Measurements from ENCODE around the gene IGLL5.
A peak's percentile ranks its signal among the peaks of the same experiment; 100 is the strongest.

IGLL5 gene

DNA sequence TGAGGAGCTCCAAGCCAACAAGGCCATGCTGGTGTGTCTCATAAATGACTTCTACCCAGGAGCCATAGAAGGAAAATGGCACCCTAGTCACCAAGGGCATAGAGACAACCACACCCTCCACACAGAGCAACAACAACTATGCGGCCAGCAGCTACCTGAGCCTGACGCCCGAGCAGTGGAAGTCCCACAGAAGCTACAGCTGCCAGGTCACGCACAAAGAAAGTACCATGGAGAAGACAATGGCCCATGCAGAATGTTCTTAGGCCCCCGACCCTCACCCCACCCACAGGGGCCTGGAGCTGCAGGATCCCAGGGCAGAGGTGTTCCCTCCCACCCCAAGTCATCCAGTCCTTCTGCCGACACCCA is 28.0 kb downstream of the IGLL5 start (continued):
- TF ChIP-seq KLF1 (tag by site-specific recombination; IDR thresholded peaks at IDR 0.05) (no peak), ZNF132 (tag by site-specific recombination; IDR thresholded peaks at IDR 0.05; ENCODE audit: borderline replicate concordance) (no peak), KLF10 (tag by site-specific recombination; IDR thresholded peaks at IDR 0.05) (no peak), WT1 (tag by site-specific recombination; IDR thresholded peaks at IDR 0.05) (no peak), FEZF1 (tag by site-specific recombination; IDR thresholded peaks at IDR 0.05) (no peak)

DNA sequence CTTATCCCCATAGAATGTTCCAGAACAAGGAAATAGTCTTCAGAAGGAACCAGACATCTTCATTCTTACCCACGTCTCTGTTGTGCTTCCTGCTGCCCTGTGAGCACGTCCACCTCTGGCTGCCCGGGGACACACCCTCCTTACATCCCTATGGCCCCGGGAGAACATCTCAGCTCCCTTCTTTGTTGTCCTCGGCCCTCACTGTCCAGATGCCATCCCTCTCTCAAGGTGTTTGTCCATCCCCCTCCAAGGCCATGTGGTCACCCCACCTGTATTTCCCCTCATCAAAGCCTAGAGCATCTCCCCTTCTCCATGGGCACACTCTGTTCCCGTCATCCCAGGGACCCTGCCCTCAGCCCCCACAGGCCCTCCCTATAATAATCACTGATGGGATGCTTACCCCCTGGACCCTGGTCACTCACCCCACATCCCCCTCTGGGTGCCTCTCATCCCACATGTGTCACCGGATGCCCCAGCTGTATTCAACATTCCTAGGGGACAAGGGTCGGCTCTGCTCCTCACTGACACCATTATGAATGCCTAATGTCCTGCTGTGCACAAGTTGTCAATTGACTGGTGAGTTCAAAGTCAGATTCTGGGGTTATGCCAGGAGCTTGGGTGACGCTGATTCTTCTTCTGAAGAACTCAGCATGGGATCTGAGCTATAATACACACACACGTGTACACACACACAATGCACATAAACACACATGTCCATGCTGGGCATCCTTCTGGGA is 28.8 kb downstream of the IGLL5 start:
- no peak overlapping the region for H3K27ac ChIP-seq (ENCODE audit: extremely low read depth, low read depth, low read length)
- CTCF ChIA-PET: interaction anchor here (0.7 to 1.2 kb wide), 3 partner anchors 43 to 170 kb away, joined by 3 to 5 read pairs (median 4); no protein-coding TSS in a partner anchor
- POLR2A ChIA-PET: no interaction called here
- no peaks in the 10 kb centered on the region for H3K9me3 ChIP-seq (ENCODE audit: control insufficient read depth, insufficient read depth, low read depth, low read length)
- H3K4me3 ChIP-seq (ENCODE audit: low read depth, low read length): no peak overlapping the region
- H3K4me1 ChIP-seq (ENCODE audit: control insufficient read depth, insufficient read depth, low read length): no peaks in the 10 kb centered on the region
- TF ChIP-seq ZNF555 (tag by site-specific recombination; conservative IDR thresholded peaks at IDR 0.05): no peak
- TF ChIP-seq ZIC2 (tag by site-specific recombination; IDR thresholded peaks at IDR 0.05): peak; percentile 41
- no peaks in the 10 kb centered on the region for H3K36me3 ChIP-seq (ENCODE audit: control insufficient read depth in 2 of 2, insufficient read depth in 1 of 2, low read length in 2 of 2)

DNA sequence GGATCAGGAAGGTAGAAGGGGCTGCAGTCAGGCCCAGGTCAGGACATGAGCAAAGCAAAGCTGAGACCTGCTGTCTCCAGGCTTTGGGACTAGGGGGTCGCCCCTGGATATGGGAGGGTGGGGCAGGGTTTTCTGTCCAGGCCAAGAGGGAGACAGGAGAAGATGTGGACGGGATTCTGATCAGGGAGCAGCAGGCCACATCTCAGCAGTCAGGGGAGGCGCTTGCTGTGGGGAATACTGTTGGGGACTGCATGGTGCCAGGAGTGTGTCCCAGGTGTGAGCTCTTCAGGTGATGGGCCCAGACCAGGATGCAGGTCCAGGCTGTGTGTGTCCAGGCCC is 29.3 kb downstream of the IGLL5 start:
- Histone ChIP-seq H3K4me1 (ENCODE audit: control insufficient read depth, insufficient read depth, low read length) (no peaks in the 10 kb centered on the region), H3K9me3 (ENCODE audit: control insufficient read depth, insufficient read depth, low read depth, low read length) (no peaks in the 10 kb centered on the region), H3K4me3 (ENCODE audit: low read depth, low read length) (no peak overlapping the region), H3K27ac (ENCODE audit: extremely low read depth, low read depth, low read length) (no peak overlapping the region), H3K36me3 (ENCODE audit: control insufficient read depth in 2 of 2, insufficient read depth in 1 of 2, low read length in 2 of 2) (no peaks in the 10 kb centered on the region)
- ChIA-PET CTCF (interaction anchor here (0.6 to 1.2 kb wide), 5 partner anchors 42 to 171 kb away, joined by 3 to 5 read pairs (median 3); no protein-coding TSS in a partner anchor), POLR2A (no interaction called here)
- TF ChIP-seq SP2 (tag by site-specific recombination; IDR thresholded peaks at IDR 0.05): no peak
- no peak for TF ChIP-seq GLI2 (tag by site-specific recombination; IDR thresholded peaks at IDR 0.05; ENCODE audit: borderline replicate concordance, low read depth)
- TF ChIP-seq ZNF558 (tag by site-specific recombination; IDR thresholded peaks at IDR 0.05): no peak
- TF ChIP-seq ZNF133 (tag by site-specific recombination; IDR thresholded peaks at IDR 0.05): no peak
- no peak for TF ChIP-seq ZNF335 (tag by site-specific recombination; conservative IDR thresholded peaks at IDR 0.05)
- no peak for TF ChIP-seq ZNF354C (tag by site-specific recombination; IDR thresholded peaks at IDR 0.05; ENCODE audit: borderline replicate concordance, low read depth)
- TF ChIP-seq REPIN1 (tag by site-specific recombination; IDR thresholded peaks at IDR 0.05; ENCODE audit: low read depth): no peak
- TF ChIP-seq ZNF302 (tag by site-specific recombination; IDR thresholded peaks at IDR 0.05; ENCODE audit: low read depth): no peak
- TF ChIP-seq MYNN (tag by site-specific recombination; IDR thresholded peaks at IDR 0.05; ENCODE audit: borderline replicate concordance): no peak
- TF ChIP-seq BCL11B (tag by site-specific recombination; IDR thresholded peaks at IDR 0.05; ENCODE audit: low read depth): no peak
- no peak for TF ChIP-seq ZNF792 (tag by site-specific recombination; IDR thresholded peaks at IDR 0.05)
- no peak for TF ChIP-seq ZNF416 (tag by site-specific recombination; IDR thresholded peaks at IDR 0.05)
- TF ChIP-seq ZNF585B (tag by site-specific recombination; IDR thresholded peaks at IDR 0.05): no peak
- no peak for TF ChIP-seq ZNF544 (tag by site-specific recombination; IDR thresholded peaks at IDR 0.05)
- TF ChIP-seq WT1 (tag by site-specific recombination; IDR thresholded peaks at IDR 0.05): no peak

DNA sequence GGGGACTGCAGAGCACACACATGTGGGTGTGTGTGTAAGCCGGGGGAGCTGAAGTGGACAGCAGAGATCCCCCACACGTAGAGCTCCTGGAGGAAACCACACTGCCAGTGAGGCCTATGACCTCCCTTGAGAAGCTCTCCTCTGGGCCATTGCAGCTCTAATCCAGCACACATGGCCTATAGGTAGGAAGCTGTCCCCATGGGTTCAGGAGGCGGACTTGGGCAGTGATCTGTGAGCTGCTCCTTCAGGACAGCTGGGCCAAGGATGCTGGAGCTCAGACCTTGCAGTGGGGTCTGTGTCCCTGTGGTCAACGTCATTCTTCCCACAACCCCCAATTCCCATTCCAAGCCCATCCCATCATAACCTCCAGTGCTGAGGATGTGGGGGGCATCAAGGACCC is 29.8 kb downstream of the IGLL5 start:
- H3K9me3 ChIP-seq (ENCODE audit: control insufficient read depth, insufficient read depth, low read depth, low read length): no peaks in the 10 kb centered on the region
- ChIA-PET POLR2A (no interaction called here), CTCF (interaction anchor here (0.6 to 1.2 kb wide), 4 partner anchors 42 to 128 kb away, joined by 3 to 4 read pairs (median 3); no protein-coding TSS in a partner anchor)
- no peaks in the 10 kb centered on the region for H3K36me3 ChIP-seq (ENCODE audit: control insufficient read depth in 2 of 2, insufficient read depth in 1 of 2, low read length in 2 of 2)
- H3K4me1 ChIP-seq (ENCODE audit: control insufficient read depth, insufficient read depth, low read length): no peaks in the 10 kb centered on the region
- H3K27ac ChIP-seq (ENCODE audit: extremely low read depth, low read depth, low read length): no peak overlapping the region
- H3K4me3 ChIP-seq (ENCODE audit: low read depth, low read length): no peak overlapping the region
- peak; percentile 57; the same call in 1 of the 2 replicates for TF ChIP-seq GLIS1 (tag by site-specific recombination; IDR thresholded peaks at IDR 0.05)
- TF ChIP-seq, protein P1, sequence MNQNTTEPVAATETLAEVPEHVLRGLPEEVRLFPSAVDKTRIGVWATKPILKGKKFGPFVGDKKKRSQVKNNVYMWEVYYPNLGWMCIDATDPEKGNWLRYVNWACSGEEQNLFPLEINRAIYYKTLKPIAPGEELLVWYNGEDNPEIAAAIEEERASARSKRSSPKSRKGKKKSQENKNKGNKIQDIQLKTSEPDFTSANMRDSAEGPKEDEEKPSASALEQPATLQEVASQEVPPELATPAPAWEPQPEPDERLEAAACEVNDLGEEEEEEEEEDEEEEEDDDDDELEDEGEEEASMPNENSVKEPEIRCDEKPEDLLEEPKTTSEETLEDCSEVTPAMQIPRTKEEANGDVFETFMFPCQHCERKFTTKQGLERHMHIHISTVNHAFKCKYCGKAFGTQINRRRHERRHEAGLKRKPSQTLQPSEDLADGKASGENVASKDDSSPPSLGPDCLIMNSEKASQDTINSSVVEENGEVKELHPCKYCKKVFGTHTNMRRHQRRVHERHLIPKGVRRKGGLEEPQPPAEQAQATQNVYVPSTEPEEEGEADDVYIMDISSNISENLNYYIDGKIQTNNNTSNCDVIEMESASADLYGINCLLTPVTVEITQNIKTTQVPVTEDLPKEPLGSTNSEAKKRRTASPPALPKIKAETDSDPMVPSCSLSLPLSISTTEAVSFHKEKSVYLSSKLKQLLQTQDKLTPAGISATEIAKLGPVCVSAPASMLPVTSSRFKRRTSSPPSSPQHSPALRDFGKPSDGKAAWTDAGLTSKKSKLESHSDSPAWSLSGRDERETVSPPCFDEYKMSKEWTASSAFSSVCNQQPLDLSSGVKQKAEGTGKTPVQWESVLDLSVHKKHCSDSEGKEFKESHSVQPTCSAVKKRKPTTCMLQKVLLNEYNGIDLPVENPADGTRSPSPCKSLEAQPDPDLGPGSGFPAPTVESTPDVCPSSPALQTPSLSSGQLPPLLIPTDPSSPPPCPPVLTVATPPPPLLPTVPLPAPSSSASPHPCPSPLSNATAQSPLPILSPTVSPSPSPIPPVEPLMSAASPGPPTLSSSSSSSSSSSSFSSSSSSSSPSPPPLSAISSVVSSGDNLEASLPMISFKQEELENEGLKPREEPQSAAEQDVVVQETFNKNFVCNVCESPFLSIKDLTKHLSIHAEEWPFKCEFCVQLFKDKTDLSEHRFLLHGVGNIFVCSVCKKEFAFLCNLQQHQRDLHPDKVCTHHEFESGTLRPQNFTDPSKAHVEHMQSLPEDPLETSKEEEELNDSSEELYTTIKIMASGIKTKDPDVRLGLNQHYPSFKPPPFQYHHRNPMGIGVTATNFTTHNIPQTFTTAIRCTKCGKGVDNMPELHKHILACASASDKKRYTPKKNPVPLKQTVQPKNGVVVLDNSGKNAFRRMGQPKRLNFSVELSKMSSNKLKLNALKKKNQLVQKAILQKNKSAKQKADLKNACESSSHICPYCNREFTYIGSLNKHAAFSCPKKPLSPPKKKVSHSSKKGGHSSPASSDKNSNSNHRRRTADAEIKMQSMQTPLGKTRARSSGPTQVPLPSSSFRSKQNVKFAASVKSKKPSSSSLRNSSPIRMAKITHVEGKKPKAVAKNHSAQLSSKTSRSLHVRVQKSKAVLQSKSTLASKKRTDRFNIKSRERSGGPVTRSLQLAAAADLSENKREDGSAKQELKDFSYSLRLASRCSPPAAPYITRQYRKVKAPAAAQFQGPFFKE (tag by site-specific recombination; IDR thresholded peaks at IDR 0.05; ENCODE audit: borderline replicate concordance): no peak
